ENCODE data around the gene CAV1.
A peak's percentile ranks its signal among the peaks of the same experiment; 100 is the strongest.

DNA sequence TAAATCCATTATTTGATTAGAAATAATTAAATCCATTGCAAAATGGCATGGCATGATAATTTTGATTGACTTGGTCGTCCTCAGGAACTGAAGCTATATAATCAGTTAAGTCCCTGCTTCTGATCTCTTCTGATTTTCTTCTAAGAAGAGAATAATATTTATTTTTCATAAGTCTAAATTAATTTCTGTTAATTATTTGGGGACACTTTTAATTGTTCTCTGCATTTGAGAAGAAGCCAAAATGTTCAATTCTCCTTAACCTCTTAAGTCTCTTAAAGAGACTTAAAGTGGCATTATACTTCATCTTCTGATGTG lies 67.2 kb downstream of the CAV1 start:
- no peak for TF ChIP-seq POLR2A (IDR thresholded peaks at IDR 0.05)
- TF ChIP-seq, protein P1, sequence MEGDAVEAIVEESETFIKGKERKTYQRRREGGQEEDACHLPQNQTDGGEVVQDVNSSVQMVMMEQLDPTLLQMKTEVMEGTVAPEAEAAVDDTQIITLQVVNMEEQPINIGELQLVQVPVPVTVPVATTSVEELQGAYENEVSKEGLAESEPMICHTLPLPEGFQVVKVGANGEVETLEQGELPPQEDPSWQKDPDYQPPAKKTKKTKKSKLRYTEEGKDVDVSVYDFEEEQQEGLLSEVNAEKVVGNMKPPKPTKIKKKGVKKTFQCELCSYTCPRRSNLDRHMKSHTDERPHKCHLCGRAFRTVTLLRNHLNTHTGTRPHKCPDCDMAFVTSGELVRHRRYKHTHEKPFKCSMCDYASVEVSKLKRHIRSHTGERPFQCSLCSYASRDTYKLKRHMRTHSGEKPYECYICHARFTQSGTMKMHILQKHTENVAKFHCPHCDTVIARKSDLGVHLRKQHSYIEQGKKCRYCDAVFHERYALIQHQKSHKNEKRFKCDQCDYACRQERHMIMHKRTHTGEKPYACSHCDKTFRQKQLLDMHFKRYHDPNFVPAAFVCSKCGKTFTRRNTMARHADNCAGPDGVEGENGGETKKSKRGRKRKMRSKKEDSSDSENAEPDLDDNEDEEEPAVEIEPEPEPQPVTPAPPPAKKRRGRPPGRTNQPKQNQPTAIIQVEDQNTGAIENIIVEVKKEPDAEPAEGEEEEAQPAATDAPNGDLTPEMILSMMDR (IDR thresholded peaks at IDR 0.05): peak in 1 of 5 experiments; percentile 16
- TF ChIP-seq POLR2AphosphoS5 (IDR thresholded peaks at IDR 0.05): no peak
